ENCODE measurements around the gene RHEX.
"Not testable (repeated sequence)": the region's sequence is repeated elsewhere in the genome, so short reads cannot be mapped to it uniquely, and the experiment has no call there.

The RHEX gene

DNA sequence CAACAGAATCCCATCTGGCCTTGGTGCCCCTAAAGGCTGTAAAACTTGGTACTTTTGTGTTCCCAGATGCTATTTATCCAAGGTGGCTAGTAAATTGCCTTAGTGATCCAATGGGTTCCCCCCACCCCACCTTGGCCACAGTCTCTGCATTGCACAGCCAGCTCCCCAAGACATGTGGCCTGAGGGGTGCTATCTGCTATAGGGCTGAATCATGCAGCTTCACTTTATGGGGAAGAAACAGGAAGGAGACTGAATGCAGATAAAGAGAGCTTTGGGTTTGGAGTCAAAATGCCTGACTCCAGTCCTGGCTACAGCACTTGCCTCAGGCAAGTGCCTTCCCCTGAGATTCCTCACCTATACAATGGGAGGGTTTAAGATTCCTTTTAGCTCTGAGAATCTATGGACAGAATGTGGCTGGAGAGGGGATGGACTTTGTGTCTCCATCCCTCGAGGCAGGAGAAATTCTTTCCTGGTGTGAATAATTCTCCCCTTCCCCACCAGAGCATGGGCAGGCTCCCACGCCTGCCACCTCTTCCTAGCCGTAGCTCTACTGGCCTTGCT is 6.5 kb downstream of the RHEX start:
- no peak for DNase-seq (ENCODE audit: low read depth)

DNA sequence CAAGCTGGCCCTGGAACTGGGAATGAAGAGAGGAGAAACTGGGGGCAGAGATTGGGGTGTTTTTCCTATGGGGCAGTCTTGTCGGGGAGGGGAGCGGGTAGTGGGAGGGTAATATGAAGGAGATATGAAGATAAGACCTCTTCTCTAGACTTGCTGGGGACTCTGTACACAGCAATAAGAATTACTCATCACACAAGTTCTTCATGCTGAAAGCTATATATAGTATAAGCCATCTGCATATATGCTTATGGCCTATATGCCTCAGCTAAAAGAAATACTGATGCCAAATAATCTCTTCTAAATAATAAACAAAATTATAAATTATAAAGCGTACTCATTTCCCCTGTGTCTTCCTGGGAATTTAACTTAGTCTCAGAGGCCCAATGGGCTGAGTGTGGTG is 7.9 kb downstream of the RHEX start:
- DNase-seq (ENCODE audit: low read depth), result no peak

DNA sequence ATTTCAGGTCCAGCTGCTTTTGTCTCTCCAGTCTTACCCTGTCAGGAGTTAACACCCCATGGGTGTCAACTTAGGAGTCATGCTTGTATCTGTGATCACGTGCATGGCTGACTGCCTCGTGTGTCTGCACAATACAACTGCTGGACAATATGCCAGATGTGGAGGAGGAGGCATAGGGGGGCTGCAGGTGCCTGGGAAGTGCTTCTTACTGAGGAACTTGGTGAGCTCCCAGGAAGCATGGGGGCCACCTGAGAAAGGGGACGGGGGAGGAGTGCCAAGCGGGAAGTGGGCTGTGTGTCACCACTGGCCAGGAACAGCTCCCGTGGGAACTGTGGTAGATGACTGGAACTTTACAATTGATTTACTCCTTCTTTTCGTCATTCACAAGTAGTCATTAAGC is 9.5 kb downstream of the RHEX start:
- DNase-seq (ENCODE audit: low read depth), result no peak

DNA sequence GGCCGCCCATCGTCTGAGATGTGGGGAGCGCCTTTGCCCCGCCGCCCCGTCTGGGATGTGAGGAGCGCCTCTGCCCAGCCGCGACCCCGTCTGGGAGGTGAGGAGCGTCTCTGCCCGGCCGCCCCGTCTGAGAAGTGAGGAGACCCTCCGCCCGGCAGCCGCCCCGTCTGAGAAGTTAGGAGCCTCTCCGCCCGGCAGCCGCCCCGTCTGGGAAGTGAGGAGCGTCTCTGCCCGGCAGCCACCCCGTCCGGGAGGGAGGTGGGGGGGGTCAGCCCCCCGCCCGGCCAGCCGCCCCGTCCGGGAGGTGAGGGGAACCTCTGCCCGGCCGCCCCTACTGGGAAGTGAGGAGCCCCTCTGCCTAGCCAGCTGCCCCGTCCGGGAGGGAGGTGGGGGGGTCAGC is 11.0 kb downstream of the RHEX start:
- DNase-seq (ENCODE audit: low read depth), result not testable (repeated sequence)

DNA sequence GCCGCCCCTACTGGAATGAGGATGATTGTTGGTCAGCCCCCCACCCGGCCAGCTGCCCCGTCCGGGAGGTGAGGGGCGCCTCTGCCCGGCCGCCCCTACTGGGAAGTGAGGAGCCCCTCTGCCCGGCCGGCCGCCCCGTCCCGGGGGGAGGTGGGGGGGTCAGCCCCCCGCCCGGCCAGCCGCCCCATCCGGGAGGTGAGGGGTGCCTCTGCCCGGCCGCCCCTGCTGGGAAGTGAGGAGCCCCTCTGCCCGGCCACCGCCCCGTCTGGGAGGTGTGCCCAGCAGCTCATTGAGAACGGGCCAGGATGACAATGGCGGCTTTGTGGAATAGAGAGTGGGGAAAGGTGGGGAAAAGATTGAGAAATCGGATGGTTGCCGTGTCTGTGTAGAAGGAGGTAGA is 11.5 kb downstream of the RHEX start:
- DNase-seq (ENCODE audit: low read depth), result not testable (repeated sequence)

DNA sequence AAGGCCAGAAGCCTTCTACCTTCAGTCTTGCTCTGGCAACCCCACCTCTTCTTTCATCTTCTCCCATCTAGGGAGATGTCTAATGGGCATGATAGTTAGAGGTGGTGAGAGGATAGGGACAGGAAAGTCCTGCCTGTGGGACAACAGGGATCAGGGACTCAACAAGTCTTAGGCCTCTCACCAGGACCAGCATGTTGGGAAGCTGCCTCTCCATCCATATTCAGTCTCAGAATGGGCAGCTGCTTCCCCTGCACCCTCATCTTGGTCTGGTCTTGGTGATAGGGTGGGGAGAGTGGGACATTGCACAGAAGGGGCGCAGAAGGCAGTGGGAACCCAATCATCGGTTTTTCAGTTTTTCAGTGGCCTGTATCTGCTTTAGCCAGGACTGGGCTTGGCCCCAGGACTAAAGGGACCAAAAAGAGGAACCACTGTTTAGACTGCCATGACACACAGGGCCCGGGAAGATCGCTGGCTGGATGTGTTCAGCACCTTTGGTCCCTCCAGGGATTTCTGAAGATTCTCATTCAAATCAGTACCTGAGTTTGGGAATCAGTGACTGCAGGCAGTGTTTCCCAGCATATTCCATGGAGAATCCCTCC is 12.7 kb downstream of the RHEX start:
- no peak for DNase-seq (ENCODE audit: low read depth)

DNA sequence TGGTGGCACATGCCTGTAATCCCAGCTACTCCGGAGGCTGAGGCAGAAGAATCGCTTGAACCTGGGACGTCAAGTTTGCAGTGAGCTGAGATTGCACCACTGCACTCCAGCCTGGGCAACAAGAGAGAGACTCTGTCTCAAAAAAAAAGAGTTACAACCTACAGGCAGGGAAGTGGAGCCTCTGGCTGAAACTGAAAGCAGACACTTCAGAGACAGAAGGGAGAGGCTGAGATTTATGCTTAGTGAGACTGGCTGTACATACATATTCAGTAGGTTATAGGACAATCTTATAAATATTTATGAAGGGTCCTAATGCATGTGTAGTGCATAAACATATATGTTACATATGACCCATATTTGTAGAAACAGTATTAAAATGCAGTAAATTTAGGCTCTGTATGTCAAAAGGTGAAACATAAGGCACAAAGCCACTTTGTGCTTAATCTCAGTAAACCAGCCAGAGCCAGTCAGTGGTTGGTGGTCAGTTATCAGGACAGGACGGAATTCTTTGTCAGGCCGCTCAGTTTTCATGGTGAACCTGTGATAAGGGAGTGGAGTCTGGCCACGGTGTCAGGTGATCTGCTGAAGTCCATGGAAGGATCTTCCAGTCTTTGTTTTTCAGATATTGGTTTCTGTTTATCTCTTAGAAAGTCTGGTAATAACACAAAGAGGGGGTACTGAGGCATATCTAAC is 13.7 kb downstream of the RHEX start:
- DNase-seq (ENCODE audit: low read depth), result no peak

DNA sequence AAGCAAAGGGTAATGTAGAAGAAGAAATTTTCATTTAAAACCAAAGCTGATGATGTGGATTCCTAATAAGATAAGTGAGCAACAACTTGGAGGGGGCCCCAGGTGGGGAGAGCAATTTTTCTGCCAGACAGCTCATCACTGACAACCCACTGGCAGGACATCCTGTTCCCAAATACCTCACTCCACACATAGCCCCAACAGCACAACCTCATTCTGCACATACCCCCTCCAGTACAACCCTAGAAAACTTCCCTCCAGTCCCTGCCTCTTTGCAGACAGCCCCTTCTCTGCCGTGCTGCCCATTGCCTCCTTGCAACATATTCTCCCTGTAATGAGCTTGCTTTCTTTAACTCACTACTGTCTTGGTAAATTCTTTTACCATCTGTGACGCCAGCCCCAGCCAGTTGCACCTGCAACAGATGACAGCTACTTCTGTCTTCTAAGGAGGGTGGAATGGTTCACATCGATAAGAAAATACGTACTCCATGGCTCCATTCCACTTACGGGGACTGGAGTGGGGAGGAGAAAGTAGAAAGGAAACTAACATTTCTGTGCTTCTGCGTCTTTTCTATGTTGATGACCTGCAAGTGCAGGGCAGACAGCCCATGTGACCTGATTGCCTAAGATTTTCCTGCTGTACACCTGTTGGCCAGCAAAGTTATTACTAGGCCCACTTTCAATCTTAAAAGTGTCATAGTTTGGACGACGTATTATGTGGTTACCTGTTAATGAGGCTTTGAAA is 14.7 kb downstream of the RHEX start:
- no peak for DNase-seq (ENCODE audit: low read depth)

DNA sequence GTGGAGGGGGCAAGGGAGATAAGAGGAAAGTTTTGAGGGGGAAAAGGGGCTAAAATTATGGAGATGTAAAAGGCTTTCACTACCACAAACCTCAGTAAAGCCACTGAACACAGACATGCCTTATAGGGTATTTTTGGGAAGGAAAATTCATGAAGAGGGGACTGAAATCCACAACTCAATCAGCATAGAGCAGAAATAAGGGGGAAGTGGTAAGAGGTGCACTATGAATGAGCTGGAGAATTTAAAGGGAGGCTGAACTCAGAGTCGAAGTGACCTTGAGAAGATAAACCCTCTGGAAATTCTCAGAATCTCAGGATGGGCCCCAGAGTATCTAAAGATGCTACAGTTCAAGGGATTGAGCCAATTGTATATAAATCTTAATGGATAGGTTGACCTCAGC is 15.3 kb downstream of the RHEX start:
- DNase-seq (ENCODE audit: low read depth), result no peak

DNA sequence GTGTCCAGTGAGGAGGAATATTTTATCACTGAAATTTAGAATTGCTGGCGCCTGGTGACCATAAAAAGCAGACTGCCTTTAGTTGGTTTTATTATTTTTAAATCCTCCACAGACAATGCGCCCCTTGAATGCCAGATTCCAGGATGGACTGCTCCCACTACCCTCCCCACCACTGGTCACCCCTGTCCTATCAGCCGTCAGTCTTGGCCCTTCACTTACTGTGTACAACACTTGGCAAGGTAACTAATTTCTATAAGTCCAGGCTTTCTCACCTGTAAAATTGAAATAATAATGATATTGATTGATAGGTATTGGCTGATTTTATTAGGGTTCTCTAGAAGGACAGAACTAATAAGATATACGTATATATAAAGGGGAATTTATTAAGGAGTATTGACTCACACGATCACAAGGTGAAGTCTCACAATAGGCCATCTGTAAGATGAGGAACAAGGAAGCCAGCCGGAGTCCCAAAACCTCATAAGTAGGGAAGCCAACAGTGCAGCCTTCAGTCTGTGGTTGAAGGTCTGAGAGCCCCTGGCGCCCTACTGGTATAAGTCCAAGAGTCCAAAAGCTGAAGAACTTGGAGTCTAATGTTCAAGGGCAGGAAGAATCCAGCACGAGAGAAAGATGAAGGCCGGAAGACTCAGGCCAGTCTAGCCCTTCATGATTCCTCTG is 17.8 kb downstream of the RHEX start:
- no peak for DNase-seq (ENCODE audit: low read depth)

DNA sequence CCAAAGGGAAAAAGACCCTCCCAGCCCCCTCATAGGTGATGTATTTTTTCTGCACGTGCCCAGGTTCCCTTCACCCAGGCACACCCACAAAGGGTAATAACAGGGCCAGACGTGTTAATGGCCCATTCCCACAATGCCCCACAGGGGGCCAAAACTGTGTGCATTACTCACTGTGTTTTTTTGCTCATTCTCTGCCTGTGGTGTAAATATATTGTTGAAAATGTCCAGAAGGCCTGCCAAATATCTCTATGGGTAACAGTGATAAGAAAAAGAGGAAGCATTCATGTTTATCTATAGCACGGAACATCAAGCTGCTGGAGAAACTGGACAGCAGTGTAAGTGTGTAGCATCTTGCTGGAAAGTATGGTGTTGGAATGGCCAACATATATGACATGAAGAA is 21.9 kb downstream of the RHEX start:
- DNase-seq (ENCODE audit: low read depth), result no peak

DNA sequence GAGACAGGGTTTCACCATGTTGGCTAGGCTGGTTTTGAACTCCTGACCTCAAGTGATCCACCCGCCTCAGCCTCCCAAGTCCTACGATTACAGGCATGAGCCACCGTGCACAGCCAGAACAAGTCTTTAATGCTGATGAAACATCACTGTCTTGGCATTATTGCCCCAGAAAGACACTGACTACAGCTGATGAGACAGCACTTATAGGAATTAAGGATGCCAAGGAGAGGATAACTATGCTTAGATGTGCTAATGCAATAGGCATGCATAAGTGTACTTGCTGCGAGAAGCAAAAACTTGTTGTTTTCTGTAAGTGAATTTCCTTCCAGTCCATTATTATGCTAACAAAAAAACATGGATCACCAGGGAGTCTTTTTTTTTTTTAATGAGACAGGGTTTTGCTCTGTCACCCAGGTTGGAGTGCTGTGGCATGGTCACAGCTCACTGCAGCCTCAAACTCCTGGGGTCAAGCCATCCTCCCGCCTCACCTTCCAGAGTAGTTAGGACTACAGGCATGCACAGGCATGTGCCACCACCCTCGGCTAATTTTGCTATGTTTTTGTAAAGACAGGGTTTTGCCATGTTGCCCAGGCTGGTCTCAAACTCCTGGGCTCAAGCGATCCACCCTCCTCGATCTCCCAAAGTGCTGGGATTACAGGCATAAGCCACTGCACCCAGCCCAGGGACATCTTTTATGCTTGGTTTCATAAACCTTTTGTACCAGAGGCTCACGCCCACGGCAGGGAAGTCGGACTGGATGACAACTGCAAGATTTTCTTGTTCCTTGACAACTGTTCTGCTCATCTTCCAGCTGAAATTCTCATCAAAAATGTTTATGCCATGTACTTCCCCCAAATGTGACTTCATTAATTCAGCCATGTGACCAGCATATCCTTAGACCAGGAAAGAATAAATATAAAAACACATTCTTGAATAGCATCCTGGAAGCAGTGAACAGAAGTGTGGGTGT is 23.1 kb downstream of the RHEX start:
- DNase-seq (ENCODE audit: low read depth), result no peak

DNA sequence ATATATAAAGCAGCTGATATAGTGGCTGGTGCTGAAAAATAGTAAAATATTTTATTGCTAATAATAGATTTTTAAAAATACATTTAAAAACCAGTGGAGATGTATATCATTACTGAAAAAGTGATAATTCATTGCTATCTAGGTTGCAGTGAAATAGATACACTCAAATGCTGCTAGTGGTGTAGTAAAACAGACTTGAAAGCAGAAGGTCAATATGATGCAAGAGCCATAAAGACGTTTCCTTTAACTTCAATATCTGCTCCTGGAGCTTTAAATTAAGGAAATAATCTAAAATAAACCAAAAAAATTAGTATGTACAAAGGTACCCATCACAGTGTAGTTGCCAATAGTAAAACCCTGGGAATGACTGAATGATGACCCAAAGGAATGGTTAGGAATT is 26.2 kb downstream of the RHEX start:
- no peak for DNase-seq (ENCODE audit: low read depth)

DNA sequence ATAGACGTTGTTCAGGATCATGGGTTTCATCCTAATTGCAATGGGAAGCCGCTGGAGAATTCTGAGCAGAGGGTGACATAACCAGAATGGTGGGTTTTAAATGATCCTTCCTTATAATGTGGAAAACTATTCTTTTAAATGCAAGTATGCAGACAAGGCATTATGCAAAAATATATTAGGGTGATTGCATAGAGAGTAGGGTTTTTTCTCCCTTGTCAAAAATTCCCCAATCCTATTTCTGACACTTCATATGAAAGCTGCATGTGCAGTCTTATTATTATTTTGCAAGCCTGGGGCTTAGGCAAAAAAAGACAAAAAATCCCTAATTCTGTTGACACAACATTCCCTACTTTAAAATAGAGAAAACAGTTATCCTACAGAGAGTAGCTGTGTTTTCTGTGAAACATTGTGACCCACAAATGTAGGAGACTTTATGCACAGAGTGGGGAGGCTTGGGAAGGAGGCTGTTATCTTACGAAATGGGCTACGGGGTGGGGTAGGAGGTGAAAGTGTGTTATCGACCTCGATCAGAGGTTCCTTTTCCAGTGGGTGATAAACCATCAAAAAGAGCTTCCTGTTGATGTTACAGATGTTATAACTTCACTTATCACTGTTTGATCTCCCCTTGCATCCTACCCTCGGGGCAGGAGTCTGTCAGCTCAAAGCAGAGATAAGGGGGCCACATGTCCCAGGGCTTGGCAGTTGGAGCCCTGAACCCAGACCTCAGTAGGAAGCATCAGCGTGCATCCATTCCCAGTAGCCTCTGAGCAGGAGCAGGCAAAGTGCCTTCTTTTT is 27.2 kb downstream of the RHEX start:
- no peak for DNase-seq (ENCODE audit: low read depth)

DNA sequence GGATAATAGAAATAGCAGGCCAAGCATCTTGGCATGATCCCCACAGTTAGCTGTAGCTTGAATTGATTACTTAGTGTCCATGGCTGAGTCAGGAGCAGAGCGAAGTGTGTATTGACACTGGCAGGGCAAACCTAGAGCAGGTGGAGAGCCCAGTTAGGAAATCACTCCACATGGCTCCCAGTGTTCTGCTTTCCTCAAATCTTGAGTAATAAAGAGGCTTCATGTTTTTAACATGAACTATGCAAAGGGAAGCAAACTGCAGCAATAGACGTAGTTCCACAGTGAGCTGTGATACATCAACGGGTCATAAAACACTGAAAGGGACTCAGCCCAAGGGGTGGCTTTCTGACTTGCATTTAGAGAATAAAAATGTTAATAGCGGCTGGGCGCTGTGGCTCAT is 28.9 kb downstream of the RHEX start:
- DNase-seq (ENCODE audit: low read depth), result no peak

DNA sequence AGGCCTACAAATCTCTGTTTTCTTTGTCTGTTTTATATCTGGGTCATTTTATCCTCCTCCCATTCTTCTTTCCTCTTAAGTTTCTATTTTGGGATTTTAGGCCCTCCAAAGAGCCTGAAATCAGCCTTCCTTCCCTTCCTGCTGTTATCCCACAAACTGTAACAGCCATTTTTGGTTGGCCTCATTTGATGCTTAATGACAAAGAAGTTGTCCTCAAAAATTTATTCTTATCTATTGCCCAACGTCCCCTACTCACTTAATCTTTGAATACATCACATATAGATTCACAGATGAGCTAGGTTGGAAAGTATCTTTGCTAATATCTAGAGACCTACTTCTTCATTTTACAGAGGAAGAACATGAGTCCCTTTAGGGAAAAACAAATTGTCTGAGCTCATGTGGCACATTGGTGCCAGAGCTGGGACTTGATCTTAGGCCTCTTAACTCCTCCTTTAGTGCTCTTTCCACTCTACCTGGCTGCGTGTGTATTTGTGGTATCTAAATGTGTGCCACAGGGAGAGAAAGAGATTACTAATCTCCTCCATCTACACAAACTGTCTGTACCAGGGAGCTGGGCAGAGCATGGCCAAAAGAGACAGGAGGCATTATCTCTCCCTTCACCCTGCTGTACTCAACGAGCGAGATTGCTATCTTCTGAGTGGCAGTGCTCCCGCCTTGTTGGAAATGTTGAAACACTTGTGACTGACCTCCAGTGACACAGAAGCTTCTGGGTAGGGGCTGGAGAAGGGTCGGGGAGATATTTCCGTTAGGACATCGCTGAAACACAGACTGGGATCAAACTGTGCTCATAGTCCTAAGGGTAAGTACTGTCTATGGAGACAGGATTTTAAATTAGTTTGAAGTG is 30.1 kb downstream of the RHEX start:
- DNase-seq (ENCODE audit: low read depth), result no peak

DNA sequence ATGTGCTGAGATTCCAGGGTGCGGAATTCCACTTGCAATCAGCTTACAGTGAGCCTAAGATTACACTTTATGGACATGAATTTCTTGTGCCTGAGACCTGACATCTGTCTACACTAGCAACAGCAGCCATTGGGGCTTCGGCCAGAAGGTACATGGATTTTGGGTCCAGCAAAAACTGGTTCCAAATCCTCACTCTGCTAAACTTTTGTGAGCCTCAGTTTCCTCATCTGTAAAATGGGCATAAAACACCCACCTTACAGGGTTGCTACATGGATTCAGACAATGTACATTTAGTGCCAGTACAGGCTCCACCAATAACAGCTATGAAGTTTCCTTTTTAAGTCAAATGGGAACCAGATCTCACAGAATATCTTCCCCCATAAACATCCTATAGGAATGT is 30.8 kb downstream of the RHEX start:
- DNase-seq (ENCODE audit: low read depth), result no peak

DNA sequence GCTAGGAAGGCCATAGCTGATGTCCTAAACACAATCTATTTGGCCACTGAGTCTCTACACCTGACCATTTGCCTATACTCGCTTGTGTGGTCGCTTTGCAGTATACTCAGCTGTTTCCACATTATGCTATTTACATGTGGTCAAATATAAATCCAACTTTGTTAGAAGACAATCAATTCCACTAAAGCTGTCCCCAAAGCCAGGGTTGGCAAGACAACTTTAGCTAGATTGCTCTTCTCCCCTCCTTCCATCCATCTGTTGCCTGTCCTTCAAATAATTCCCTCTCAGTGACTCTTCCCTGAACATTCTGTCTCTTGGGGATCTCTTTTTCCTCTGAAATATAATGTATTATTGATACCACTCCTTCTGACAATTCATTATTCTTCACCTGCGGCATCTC is 34.1 kb downstream of the RHEX start:
- DNase-seq (ENCODE audit: low read depth), result no peak

DNA sequence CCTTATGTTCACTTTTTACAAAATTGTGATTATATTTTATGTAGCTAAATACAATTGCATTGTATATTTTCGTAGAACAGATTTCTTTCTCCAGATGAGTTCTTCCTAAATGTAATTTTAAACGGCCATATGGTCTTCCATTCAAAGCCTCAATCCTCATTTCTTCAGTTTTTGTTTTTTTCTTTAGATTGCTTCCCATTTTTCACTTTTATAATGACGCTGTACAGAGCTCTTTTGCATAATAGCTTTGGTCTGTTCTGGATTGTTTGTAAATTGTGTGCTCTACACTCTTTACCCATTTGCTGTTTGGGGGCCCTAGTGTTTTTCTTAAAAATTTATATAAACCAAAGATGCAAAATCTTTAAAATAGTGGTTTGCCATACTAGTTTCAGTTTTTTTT is 36.4 kb downstream of the RHEX start:
- no peak for DNase-seq (ENCODE audit: low read depth)

DNA sequence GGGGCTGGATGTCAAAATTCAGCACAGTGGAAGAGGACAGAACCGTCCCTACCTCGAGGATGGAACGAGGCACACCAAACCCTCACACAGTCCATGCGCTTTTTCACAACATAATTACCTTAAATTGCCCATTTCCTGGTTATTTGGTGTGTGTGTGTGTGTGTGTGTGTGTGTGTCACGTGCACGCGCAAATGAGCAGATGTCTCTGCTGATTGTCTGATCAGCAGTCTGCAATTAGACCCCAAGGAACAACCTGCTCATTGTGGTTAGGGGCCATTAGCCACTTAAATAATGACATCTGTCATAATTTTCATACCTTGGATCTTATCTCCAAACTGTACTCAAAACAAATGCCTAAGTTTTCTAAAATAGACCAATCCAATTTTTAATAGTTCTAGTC is 41.1 kb downstream of the RHEX start:
- no peak for DNase-seq (ENCODE audit: low read depth)

Data from stimulated activated CD8-positive, alpha-beta memory T cell treated with anti-CD3 and anti-CD28 coated beads, Interleukin-15, amount 100 ng/mL, for 1 hour (primary cell).